HG03280 (cell line): Measurements from ENCODE around the gene GRIK1.

Experiments used
- ATAC-seq: cut with Tn5 transposase; IDR thresholded peaks from one replicate; pipeline ENCODE4 v1.9.1; 2021; ENCODE audit warnings: mild to moderate bottlenecking, moderate library complexity; ENCODE audit not compliant: unreplicated experiment

Gene GRIK1

DNA sequence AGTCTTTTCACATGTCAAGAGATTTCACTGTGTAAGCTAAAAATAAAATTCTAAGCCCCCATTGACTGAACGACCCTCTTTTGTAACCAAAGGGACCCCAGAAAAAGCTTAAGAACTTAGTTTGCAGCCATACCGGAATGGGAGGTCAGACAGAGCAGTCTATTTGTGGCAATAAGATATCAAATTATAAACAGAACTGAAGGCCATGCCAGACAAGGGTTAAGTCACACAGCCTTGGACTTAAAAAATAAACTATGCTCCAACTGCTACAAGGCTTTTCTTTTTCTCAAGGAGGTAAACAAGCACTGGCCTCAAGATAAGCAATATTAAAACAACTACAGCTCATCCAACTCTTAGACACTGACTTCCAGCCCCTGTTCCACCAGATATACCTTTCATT, 384.2 kb downstream of the GRIK1 start:
- no peak for ATAC-seq

- ATAC-seq, result no peak
Observed at GRCh38 chr21:29550205-29550604, 389.6 kb downstream of the GRIK1 start.

GRCh38 chr21:29549614-29550013, 390.2 kb downstream of the GRIK1 start:
- ATAC-seq, result no peak

DNA sequence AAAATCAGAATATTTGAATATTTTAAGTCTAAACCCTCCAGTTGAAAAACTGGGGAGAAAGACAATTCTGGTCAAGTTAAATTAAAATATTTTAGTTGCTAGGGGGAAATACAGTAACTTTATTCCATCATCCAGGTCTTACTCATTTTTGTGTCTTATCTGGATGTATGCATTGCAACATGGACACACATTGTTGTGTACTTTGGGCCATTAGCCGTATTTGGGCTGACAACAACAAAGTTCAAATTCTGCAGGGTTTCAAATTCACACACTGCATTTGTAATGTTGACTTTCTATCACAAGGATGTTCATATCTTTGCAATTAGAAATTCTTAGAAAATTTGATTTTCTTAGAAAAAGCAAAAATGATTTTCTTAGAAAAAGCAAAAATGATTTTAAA, 391.8 kb downstream of the GRIK1 start:
- ATAC-seq, result no peak

DNA sequence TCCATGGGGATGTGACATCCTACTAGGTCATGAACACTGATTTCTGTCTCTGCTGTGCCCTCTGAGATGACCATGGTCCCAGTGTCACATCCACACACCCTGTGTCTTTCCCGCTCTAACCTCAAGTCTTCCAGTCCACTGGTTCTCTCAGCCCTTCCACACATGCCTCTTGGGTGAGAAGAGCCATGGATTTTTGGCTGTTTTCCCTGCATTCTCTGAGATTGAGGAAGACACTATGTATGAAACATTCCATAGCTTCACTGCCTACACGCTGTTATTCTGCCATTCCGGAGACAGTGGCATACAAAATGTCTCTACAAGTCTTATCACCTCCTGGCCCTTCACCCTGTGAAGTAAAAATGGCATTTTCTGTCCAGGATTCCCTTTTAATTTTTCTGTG, 393.7 kb downstream of the GRIK1 start:
- no peak for ATAC-seq

DNA sequence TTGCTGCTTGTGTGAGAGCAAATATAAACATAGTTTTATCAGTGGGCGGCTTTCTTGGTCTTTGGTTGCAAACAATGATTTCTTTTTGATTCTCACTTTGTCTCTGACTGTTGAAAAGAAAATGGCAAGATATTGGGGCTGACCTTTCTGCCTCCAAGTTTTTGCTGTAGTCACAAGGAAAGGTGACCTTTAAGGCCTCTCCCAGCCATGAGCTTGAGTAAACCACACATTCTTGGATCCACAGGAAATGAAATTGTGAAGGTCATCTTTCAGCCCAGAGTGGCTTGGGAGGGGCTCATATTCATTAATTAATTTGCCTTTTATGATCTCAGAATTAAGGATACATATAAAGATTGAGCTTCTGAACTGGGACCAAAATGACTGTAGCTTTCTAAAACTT, 399.5 kb downstream of the GRIK1 start:
- ATAC-seq, result no peak

- ATAC-seq, result no peak
Observed at GRCh38 chr21:29538115-29538514, 401.7 kb downstream of the GRIK1 start.

GRCh38 chr21:29534448-29534847, 405.3 kb downstream of the GRIK1 start:
- no peak for ATAC-seq

GRCh38 chr21:29529139-29529538, 410.7 kb downstream of the GRIK1 start:
- no peak for ATAC-seq

GRCh38 chr21:29526545-29526944, 413.3 kb downstream of the GRIK1 start:
- no peak for ATAC-seq

GRCh38 chr21:29524055-29524454, 415.7 kb downstream of the GRIK1 start:
- ATAC-seq, result no peak

GRCh38 chr21:29523646-29524045, 416.1 kb downstream of the GRIK1 start:
- no peak for ATAC-seq

GRCh38 chr21:29521872-29522271, 417.9 kb downstream of the GRIK1 start:
- ATAC-seq, result no peak

- ATAC-seq, result no peak
Observed at GRCh38 chr21:29520171-29520570, 419.6 kb downstream of the GRIK1 start.

- no peak for ATAC-seq
Observed at GRCh38 chr21:29514652-29515247, 425.0 kb downstream of the GRIK1 start.

DNA sequence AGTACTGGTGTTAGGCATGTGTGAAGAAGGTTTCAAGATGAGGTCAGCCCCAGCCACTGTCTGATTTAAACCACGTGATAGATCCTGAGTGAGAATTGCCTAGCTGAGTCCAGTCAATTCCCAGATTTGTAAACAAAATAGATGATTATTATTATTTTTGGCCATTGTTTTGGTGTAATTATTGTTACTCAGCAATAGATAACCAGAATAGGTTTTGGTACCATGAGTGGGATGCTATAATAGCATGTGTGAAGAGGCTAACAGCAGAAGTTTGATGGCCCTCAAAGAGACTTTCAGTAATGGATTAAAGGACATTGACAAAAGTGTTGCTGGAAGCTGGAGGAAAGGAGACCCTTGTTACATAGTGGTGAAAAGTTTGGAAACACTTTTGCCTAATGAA, 426.3 kb downstream of the GRIK1 start:
- ATAC-seq, result no peak

DNA sequence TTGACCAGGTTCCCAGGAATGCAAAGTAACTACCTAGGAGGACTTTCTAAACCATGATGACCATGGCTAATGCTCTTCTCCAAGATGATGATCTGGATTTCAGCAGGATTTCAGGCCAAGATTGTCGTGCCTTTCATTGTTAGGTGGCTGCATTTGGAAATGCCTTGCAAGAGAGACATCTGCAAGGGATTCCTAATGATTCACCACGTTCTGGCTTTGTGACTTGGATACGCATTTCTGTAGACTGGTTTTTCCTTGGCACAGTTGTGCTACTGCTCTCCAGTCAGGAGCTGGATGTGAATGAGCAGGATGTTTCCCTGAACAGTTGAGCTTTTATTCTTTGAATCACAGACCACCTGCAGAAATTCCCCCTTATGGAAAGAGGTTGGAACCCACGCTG, 428.7 kb downstream of the GRIK1 start:
- no peak for ATAC-seq

DNA sequence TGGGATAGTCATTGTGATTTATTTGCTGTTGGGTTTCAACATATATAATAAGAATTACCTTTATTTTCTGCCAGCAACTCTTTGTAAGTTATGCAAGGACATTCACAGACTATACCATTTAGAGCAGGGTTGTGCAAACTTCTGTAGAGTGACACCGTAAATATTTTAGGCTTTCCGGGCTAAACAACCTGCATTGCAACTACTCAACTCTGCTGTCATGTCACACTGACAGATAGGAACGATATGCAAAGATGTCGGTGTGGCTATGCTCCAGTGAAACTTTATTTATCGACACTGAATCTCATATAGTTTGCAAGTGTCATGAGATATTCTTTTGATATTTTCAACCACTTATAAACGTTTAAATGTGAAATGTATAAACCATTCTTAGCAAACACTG, 430.7 kb downstream of the GRIK1 start:
- no peak for ATAC-seq

DNA sequence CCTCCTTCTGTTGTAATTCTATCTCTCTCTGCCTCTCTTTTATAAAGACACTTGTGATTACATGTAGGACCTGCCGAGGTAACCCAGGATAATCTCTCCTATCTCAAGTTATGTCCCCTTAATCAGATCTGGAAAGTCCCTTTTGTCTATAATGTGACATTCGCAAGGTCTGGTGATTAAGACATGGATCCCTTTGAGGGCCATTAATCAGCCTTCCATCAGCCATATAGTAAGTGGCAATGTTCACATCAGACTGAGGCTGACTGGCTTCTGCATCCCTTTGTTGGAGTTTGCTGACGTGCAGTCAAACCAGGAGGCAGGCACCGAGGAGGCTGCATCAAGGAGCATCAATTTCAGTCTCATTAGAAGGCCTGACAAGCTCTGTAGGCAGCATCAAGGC, 431.5 kb downstream of the GRIK1 start:
- ATAC-seq, result no peak

- no peak for ATAC-seq
Observed at GRCh38 chr21:29506947-29507346, 432.8 kb downstream of the GRIK1 start.

DNA sequence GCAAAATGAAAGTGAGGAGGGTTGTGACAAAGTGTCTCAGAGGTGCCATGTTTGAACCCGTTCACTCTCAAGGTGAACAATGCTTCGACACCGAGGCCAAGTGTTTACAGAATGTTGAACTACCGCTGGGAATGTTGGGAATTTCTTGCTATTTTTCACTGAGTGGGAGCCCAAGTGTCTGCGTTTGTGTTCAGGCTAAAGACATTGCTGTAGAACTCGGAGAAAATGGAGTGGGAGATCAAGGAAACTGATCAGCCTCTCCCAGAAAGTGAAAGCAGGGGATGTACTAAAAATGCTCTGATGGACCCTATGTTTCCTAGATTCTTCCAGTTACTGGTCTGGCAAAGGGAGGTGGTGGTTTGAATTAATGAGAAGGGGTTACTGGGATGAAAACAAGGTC, 433.6 kb downstream of the GRIK1 start:
- ATAC-seq, result no peak

- ATAC-seq, result no peak
Observed at GRCh38 chr21:29504751-29505321, 435.0 kb downstream of the GRIK1 start.

GRCh38 chr21:29501451-29501850, 438.3 kb downstream of the GRIK1 start:
- ATAC-seq, result no peak
